ENCODE data around the gene CLRN1.

GRCh38 chr3:150890295-150890694 is 82.2 kb downstream of the CLRN1 start:
- TF ChIP-seq, protein P1, sequence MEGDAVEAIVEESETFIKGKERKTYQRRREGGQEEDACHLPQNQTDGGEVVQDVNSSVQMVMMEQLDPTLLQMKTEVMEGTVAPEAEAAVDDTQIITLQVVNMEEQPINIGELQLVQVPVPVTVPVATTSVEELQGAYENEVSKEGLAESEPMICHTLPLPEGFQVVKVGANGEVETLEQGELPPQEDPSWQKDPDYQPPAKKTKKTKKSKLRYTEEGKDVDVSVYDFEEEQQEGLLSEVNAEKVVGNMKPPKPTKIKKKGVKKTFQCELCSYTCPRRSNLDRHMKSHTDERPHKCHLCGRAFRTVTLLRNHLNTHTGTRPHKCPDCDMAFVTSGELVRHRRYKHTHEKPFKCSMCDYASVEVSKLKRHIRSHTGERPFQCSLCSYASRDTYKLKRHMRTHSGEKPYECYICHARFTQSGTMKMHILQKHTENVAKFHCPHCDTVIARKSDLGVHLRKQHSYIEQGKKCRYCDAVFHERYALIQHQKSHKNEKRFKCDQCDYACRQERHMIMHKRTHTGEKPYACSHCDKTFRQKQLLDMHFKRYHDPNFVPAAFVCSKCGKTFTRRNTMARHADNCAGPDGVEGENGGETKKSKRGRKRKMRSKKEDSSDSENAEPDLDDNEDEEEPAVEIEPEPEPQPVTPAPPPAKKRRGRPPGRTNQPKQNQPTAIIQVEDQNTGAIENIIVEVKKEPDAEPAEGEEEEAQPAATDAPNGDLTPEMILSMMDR (IDR thresholded peaks at IDR 0.05; ENCODE audit: insufficient read depth, low read length, poor library complexity, severe bottlenecking): no peak
- TF ChIP-seq EZH2phosphoT487 (conservative IDR thresholded peaks at IDR 0.05; ENCODE audit: low read length): no peak

Data from SU-DHL-6 (cell line).